GM21723 (cell line): Measurements from ENCODE around the gene MDFI.

Experiments used
- ATAC-seq: cut with Tn5 transposase; IDR thresholded peaks from one replicate; pipeline ENCODE4 v1.9.1; 2021; ENCODE audit warnings: mild to moderate bottlenecking, moderate library complexity; ENCODE audit not compliant: unreplicated experiment

MDFI gene

DNA sequence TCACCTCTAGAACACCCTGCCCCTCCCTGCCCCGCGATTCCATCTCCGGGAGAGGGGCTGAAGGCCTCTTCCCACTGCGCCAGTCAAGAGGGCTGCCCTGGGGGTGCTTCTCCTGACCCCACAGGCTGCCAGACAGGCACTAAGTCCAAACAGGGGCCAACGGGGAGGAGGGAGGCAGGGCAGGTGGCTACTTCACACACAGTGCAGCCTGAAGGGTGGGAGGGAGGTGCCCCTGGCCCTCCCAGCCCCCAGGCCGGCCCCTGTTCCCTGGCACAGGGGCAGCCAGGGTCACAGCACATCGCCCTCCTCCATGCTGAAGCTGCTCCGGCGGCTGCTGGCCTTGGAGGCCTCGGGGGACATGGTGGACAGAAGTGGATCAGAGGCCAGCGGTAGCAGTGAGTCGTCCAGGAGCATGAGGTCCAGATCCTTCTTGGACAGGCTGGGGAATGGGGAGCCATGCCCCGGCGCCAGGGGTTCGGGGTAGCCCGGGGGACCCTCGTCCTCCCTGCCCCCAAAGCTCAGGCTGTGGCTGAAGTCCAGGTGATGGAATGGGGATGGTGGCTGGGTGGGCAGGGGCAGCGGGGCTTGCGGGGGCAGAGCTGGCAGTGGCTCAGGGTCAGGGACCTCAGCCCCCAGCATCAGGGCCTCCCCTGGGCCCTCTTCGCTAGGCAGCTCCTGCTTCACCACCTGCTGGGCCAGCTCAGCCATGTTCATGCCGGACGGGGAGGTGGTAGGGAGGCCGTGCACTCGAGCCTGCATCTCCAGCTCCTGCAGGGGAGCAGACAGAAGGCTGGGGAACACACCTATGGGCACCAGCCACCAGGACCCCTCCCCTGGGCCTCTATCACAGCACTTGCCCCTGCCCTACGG is 46.3 kb downstream of the MDFI start:
- ATAC-seq, result no peak

DNA sequence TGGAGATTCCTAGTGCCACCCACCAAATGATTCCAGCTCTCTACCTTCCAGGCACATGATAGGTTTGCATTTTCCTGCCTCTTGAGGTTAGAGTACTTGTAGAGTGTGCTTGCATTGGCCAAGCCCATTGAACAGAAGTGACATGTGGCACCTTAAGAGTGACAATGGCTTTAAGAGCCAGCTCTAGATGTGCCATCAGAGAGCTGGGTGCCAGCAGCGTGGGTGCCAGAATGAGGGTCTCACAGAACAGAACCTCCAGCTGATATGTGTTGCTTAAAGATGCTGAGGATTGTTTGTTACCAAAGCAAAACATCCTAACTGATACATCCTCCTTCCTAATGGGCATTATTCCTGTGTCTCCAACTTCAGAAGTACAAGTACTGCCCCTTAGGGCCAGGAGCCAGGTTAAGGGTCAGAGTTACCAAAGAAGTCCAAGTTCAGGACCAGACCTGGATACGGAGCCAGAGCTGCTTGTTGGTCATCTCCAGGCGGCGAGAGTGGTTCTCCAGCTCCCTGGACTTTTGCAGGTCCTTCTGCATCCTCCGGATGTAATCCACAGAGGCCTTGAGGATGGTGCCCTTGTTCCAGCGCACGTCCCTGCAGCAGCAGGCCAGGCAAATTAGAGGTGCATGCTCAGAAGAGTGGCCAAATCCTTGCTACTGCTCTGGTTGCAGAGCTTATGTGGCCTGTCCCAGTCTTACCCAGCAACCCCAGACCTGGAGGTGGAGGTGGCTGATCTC is 47.5 kb downstream of the MDFI start:
- ATAC-seq, result no peak

DNA sequence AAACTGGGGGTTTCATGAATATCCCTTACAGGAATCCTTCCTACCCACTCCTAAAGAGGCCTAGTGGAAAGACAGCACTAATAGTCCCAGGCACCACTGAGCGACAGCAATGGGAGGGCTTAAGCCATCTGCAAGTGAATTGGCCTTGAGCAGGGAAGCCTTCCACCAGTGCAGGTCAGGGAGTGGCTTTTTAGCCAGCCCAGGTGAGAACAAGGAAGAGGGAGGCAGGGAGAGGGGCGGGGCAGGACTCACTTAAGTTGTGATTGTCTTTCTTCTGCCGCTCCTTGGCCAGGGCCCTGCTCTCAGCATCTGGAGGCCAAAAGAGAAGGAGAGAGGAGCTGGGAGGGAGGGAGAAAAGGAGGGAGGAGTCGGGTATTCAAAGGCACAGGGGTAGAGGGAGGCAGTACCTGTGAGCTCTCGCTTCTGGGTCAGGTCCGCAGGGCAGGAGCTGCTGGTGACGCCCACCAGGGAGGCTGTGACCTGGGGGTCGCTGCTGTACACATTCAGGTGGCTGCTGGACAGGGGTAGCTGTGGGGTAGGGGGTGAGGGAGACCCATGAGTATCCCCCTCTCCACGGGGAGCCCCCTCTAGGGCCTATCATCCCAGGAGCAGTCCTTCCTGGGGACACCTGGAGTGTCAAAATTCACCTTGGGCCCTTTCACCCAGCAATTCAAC is 49.4 kb downstream of the MDFI start:
- ATAC-seq, result no peak

DNA sequence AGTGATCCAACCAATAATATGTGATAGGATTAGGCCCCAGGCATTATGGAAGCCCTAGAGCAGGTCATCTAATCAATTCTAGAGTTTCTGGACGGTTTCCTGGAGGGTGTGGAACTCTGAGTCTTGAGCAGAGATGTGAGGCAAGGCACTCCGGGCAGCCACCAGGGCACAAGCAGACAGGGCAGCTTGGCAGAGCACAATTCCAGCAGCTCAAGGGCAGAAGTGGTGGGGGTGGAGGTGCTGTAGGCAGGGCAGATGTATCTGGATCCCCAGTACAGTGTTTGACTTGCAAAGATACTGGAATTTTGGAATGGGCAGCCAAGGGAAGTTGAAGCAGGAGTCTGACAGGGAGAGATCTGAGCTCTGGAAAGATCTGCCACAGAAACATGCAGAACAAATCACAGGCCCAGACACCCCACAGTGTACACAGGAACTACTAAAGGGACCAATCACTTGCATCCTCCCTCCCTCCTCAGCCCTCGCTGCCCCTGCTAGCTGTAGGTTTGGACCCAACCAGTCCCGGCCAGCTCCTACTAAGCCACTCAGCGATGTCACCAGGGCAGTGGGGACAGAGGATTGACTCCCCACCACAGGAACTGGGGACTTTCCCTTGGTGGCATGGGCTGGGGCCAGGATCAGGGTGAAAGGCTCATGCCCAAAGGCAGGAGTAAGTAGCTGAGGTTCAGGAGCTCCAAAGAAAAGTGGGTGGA is 50.1 kb downstream of the MDFI start:
- ATAC-seq, result no peak

DNA sequence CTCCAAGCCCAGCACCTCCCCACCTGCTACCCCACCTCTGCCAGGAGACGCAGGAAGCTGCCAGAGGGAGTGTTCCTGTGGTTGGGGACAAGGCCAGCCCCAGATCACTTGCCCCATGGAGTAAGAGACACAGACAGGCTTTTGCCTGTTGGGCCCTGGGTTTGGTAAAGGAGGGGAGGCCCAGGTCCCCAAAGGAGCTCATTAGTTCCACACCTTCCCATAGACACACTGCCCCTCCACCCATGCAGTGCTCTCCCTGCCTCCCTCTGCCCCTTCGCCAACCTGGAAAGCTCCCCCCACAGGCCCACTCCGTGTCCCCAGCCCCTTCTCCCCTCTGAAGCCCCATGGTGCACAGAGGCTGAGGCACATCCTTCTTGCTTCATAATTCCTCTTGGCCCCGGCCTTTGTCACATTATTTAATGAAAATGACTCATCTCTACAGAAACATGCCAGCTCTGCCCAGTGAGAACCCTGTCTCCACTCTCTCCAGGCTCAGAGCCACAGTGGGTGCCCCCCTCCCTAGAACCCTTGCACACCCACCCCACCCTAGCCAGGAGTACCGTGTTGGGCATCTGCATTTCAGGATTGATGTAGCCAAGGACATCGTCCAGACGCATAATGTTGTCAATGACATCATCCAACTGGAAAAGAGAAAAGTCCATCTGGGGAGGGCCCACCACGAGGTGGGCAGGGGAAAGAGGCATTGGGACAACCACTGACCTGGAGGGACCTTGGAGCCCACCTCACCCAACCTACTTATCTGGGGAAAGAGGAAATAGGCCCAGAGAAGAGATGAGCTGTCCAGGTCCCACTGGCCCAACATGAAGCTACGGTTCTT is 51.1 kb downstream of the MDFI start:
- ATAC-seq, result no peak

DNA sequence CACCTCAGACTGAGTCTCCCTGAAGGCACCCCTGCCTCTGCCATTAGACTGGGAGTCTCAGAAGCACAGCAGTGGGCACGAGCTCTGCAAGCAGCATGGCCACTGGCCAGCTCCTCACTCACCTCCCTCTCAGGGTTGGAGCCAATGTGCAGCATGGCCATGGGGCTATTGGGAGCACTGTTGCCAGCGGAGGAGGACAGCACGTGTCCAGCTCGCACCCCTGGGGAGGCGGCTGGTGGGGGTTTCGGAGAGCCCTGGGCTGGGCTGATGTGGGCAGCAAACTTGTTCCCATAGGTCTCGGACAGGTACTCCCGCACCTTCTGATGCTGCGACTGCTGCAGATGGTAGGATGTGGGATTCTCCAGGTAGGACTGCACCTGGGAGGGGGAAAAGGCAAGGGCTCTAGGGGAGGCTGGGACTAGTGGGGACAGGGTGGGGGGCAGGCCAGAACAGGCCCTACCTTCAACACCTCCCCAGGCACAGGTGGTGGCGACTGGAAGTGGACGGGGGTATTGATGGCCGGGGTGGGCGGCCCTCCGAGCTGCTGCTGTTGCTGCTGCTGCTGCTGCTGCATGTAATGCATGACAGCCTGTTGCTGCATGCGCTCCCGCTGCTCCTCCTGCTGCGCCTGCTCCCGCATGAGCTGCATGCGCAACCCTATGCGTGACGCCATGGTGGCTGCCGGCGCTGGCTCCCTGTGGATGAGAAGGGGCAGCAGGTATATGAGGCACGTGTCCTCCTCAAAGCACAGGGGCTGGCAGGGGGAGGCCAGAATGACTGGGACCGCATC is 52.5 kb downstream of the MDFI start:
- no peak for ATAC-seq

DNA sequence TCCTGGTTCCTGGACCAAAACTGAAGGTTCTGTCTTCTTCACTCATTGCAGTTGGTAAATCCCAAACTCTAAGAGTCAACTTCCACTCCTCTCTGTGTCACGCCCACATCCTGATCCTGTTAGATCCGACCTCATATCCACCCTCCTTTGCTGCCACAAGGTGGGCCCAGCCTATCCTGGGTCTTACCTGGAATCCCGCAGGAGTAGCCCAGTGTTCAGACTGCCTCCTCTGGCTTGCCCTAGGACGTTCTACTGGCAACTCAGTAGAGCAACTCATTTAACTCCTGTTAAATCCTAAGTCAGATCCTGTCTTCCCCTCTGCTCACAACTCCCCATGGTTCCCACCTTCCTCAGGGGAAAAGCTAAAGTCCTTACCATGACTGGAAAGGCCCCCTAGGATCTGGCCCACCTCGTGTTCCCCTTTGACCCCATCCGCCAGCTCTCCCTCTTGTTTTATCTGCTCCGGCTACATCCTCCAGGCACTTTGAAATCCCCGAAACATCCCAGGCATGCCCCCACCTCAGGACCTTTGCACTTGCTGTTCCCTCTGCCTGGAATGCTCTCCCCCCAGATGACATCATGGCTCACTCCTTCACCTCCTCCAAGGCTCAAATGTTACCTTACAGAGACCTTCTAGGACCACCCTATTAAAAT is 53.3 kb downstream of the MDFI start:
- no peak for ATAC-seq

DNA sequence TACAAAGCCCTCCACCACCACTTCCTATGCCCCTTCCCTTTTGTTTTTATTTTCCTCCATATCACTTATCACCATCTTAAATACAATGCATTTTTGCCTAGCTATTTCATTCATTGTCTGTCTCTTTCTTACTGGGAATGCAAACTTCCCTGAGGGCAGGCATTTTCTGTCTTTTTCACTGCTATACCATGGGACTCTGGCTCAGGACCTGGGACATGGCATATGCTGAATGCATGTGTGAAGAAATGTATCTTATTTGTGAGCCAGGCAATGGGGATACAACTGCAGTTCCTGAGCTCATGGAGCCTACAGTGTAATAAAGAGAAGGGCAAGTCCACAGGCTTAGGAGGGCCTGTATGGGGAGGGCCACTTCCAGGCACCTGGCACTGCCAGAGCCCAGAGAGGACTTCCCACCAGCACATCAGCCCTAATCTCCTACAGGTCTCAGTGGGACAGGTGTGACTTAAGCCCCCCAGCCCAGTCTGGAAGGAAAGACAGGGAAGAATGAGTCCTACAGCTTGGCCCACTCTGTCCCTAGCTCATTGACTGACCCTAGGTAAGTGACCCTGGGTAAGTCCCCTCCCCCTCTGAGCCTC is 53.9 kb downstream of the MDFI start:
- ATAC-seq, result no peak

DNA sequence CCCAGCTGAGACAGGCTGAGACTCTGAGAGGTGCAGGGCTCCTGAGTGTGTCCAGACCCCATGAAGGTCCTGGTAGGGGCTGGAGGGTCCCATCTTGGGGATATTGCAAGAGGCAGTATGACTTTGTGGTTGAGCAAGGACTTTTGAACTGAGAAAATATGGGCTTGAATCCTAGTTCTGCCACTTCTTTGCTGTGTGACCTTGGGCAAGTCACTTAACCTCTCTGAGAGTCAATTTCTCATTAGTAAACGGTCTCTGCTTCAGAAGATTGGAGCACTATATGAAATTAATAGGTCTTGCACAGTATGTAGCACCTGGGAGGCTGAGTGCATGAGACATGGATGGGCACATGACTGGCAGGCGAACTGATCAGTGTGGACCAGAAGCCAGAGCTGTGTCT is 54.5 kb downstream of the MDFI start:
- no peak for ATAC-seq

DNA sequence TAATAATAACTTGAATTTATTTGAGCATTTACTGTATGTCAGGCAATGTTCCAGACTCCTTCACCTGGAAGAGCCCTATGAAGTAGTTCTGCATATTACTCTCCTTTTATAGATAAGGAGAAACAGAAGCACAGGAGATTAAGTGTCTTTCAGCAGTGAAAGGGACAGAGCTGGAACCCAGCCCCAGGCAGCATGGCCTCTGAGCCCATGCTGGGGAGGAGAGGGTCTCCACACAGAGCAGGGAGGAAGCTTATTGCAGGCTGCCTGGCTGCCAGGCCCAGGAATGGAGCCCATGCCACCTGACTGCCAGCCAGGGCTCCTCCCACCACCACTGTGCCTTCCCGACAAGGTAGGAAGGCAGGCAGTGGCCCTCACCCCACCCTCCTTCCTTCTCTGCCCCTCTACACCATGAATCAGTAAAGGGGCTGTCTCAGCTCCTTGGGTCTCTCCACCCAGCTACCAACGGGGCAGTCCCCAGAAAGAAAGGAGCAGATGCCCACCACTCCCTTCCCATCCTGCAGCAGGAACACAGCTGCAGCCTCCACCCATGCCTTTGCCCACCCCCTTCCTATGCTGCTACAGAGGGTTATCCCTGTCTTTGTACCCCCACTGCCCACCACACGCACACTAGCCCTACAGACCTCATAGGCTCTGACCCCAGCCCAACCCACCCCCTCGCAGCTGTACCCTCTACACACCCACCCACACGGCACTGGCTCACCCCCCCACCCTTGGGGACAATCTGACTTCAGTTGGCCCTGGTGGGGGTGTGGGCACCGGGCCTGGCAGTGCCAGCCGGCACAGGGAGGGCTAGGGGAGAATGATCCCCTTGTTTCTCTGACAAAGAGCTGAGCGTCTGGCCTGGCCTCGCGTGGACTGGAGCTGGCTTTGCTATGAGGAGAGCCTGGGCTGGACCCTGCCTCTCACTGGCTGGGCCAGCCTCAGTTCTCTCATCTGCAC is 55.3 kb downstream of the MDFI start:
- ATAC-seq, result no peak

DNA sequence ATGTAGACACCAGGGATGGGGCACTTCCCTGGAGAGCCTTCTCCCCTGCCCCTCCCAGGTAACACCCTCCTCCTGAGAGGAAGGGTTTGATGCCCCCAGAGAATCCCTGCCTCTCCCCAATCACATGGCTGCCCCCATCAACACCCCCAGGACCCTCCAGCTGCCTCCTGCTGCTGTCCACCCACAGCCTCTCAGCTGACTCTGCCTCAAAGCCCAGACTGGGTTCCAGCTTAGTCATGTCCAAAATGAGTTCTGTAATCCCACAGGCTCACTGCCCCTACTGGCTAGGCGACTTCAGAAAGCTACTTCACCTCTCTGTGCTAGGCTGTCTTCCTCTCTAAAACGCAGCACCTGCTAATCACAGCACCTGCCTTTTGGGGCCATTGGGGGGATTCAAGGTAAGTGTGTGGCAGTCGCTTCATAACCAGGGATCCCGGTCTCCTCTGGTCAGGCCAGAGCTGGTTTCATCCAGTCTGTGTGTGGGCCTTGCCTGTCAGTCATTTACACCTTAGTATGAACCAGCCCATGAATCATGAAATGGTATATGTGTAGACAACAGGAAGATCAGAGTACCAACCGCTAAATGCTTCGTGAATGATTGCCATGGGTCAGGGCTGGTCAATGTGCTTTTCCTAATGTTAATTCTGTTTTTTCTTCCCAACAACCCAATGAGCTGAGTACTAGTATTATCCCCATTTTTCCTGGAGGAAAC is 56.7 kb downstream of the MDFI start:
- no peak for ATAC-seq

DNA sequence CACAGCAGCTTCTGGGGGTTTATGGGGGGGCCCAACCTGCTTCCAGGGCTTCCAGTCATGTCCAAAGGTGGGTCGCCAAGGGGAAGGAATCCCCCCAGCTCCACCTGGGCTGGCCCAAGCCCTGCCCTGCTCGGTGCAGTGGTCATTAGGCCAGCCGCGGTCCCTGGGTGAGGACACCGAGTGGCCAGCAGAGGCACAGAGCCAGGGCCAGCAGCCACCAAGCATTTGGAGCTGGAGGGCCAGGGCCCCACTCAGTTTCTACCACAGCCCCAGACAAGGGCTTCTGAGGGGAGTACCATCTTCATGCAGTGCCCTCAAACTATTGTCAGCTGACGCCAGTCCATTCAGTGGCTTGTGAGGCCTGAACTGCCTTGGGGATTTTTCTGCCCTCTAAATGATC is 57.6 kb downstream of the MDFI start:
- ATAC-seq, result no peak

DNA sequence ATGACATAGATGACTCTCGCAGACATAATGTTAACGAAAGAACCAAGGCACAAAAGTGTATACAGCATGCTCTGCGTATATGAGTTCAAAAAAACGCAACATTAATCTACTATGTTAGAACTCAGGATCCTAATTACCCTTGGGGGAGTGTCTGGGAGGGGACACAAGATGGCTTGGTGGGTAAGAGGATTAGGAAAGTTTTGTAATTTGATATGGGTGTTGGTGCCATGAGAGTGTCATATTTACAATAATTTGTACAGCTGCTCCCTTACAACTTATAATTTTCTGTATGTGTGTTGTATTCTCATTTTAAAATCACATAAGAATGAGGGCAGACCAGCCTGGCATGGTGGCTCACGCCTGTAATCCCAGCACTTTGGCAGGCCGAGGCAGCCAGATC is 58.5 kb downstream of the MDFI start:
- ATAC-seq, result no peak

DNA sequence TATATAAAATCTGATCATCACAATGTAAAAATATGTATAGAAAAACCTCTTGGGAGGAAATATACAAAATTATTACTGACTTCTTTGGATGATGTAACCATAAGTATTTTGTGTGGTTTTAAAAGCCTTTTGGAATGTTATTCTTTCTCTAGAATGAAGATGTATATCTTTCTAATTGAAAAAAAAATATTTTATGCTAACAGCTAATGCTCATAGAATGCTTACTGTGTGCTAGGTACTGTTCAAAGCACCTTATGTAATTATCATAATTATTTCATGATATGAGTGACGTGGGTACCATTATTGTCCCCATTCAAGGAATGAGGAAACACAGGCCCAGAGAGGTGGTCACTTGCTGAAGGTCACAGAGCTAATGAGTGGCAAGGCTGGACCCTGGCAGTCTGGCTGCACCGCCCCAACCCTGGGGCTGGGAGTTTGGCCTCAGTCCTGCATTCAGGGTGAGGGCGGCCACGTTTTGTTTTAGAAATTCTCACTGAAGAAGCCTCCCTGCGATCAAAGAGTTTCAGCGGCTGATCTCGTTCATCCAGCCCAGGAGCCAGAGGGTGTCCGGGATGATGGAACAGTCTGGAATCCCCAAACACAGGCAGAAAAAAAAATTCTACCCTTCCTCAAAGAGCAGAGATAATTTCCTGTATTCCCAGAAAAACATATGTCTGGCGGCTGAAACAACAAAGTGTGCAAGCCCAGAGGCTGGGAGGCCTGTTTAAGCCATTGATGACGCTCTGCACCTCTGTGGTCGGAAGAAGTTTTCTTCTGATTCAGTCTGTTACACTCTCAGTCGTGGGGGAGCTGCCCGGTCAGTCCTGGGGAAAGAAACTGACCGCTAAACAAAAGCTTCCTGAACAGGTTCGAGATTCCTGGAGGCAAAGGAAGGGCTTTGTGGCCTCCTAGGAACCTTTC is 59.9 kb downstream of the MDFI start:
- no peak for ATAC-seq

DNA sequence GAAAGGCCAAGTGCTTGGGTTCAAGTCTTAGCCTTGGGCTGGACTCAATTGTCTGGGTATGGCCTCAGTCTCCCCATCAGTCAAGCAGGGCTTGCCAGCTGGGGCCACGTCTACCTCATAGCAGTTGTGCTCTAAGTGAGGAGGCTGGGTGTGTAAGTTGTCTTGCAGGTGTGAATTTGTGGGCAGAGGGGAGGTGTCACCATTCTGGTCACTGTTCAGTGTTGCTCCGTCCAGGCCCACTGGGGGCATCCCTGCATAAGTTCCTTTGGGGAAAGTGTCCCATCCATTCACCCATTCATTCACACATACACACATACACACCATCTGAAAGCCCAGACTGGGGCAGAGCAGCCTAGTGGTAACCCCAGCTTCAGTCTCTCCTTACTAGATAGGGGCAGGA is 60.8 kb downstream of the MDFI start:
- ATAC-seq, result no peak
